ENCODE data around the gene HNRNPU.

GRCh38 chr1:244851546-244852231 lies 12.7 kb downstream of the HNRNPU start:
- TF ChIP-seq CTCF (tag by site-specific recombination; IDR thresholded peaks at IDR 0.05) (no peak), ZNF747 (tag by site-specific recombination; IDR thresholded peaks at IDR 0.05) (no peak), ZNF114 (tag by site-specific recombination; IDR thresholded peaks at IDR 0.05) (no peak), ZNF558 (tag by site-specific recombination; IDR thresholded peaks at IDR 0.05) (no peak), PATZ1 (tag by site-specific recombination; IDR thresholded peaks at IDR 0.05) (no peak), ATF2 (tag by site-specific recombination; IDR thresholded peaks at IDR 0.05; ENCODE audit: low read depth) (no peak), ZNF423 (tag by site-specific recombination; IDR thresholded peaks at IDR 0.05) (no peak), MEIS1 (CRISPR knock-in tag; IDR thresholded peaks at IDR 0.05; ENCODE audit: borderline replicate concordance) (no peak), ZFHX2 (tag by site-specific recombination; conservative IDR thresholded peaks at IDR 0.05) (no peak), ZNF658 (tag by site-specific recombination; IDR thresholded peaks at IDR 0.05) (no peak)
